Medulla oblongata (tissue), 1 donor: Measurements from ENCODE around the gene YIPF3.

Experiments
- DNase-seq: peaks from one replicate; pipeline ENCODE4 v3.0.0-alpha.2; 2015; ENCODE audit errors: extremely low spot score

YIPF3 gene

DNA sequence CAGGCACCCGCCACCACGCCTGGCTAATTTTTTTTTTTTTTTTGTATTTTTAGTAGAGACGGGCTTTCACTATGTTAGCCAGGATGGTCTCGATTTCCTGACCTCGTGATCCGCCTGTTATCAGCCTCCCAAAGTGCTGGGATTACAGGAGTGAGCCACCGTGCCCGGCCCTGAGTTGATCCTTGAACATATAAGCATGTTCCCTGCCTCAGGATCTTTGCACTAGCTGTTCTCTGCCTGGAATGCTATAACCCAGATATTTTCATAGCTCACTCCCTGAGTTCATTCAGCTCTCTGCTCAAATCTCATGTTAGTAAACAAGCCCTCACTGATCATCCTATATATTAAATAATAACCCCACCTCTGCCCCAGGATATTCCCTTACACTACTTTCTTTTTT lies 52.4 kb downstream of the YIPF3 start:
- no peak for DNase-seq

DNA sequence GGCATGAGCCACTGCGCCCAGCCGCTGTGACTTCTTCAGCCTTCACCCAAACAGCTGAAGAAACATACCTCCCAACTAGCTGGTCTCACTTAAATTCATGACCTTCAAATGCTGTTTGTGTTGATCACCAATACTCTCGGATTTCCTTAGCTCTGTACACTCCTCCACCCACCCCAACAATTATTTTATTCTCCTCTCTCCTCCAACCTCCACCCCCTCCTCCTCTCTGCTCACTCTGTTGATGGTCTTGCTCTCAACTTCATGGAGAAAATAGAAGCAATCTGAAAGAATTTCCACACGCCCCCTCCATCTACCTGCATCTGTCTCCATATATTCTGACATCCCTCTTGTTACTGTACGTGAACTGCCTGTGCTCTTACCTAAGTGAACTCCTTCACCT lies 54.8 kb downstream of the YIPF3 start:
- DNase-seq = no peak
